ENCODE measurements around the gene TGFB1I1.

The TGFB1I1 gene

GRCh38 chr16:31470615-31471014 lies 1.3 kb upstream of the TGFB1I1 start:
- H3K27me3 ChIP-seq (ENCODE audit: low read length): no peaks in the 10 kb centered on the region
- no peaks in the 10 kb centered on the region for H4K20me1 ChIP-seq (ENCODE audit: low read depth, low read length)
- no peaks in the 10 kb centered on the region for H3K9me3 ChIP-seq (ENCODE audit: insufficient read depth, low read length)
- TF ChIP-seq, protein P1, sequence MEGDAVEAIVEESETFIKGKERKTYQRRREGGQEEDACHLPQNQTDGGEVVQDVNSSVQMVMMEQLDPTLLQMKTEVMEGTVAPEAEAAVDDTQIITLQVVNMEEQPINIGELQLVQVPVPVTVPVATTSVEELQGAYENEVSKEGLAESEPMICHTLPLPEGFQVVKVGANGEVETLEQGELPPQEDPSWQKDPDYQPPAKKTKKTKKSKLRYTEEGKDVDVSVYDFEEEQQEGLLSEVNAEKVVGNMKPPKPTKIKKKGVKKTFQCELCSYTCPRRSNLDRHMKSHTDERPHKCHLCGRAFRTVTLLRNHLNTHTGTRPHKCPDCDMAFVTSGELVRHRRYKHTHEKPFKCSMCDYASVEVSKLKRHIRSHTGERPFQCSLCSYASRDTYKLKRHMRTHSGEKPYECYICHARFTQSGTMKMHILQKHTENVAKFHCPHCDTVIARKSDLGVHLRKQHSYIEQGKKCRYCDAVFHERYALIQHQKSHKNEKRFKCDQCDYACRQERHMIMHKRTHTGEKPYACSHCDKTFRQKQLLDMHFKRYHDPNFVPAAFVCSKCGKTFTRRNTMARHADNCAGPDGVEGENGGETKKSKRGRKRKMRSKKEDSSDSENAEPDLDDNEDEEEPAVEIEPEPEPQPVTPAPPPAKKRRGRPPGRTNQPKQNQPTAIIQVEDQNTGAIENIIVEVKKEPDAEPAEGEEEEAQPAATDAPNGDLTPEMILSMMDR (IDR thresholded peaks at IDR 0.05; ENCODE audit: insufficient read depth, low read length, poor library complexity, severe bottlenecking): no peak
- no peak for TF ChIP-seq EZH2phosphoT487 (conservative IDR thresholded peaks at IDR 0.05; ENCODE audit: low read length)
- H3K79me2 ChIP-seq (ENCODE audit: insufficient read depth, low read length): no peaks in the 10 kb centered on the region
- H3K4me3 ChIP-seq (ENCODE audit: insufficient read depth, low read length, poor library complexity, severe bottlenecking): no peak overlapping the region
- H3K9me2 ChIP-seq (replicated peaks; ENCODE audit: insufficient read depth, low read length): no peaks in the 10 kb centered on the region
- H3K9ac ChIP-seq (ENCODE audit: low read length): no peak overlapping the region
- H3F3A ChIP-seq (ENCODE audit: insufficient read depth): no peaks in the 10 kb centered on the region
- H3K4me2 ChIP-seq (ENCODE audit: low read depth, low read length, poor library complexity, severe bottlenecking): no peak overlapping the region
- no peak overlapping the region for H2AFZ ChIP-seq (ENCODE audit: low read depth, low read length, severe bottlenecking)
- no peaks in the 10 kb centered on the region for H3K36me3 ChIP-seq (ENCODE audit: low read length)
- H3K27ac ChIP-seq (ENCODE audit: low read depth, low read length): no peak overlapping the region

- Histone ChIP-seq H3K4me3 (ENCODE audit: insufficient read depth, low read length, poor library complexity, severe bottlenecking) (no peak overlapping the region), H3K79me2 (ENCODE audit: insufficient read depth, low read length) (no peaks in the 10 kb centered on the region), H3K27me3 (ENCODE audit: low read length) (no peaks in the 10 kb centered on the region), H3K27ac (ENCODE audit: low read depth, low read length) (no peak overlapping the region), H3K9me3 (ENCODE audit: insufficient read depth, low read length) (no peaks in the 10 kb centered on the region), H4K20me1 (ENCODE audit: low read depth, low read length) (no peaks in the 10 kb centered on the region), H3K9ac (ENCODE audit: low read length) (no peak overlapping the region), H3K36me3 (ENCODE audit: low read length) (no peaks in the 10 kb centered on the region), H3K9me2 (replicated peaks; ENCODE audit: insufficient read depth, low read length) (no peaks in the 10 kb centered on the region), H2AFZ (ENCODE audit: low read depth, low read length, severe bottlenecking) (no peak overlapping the region), H3F3A (ENCODE audit: insufficient read depth) (no peaks in the 10 kb centered on the region), H3K4me2 (ENCODE audit: low read depth, low read length, poor library complexity, severe bottlenecking) (no peak overlapping the region)
- TF ChIP-seq, protein P1 (IDR thresholded peaks at IDR 0.05; ENCODE audit: insufficient read depth, low read length, poor library complexity, severe bottlenecking): no peak
- no peak for TF ChIP-seq EZH2phosphoT487 (conservative IDR thresholded peaks at IDR 0.05; ENCODE audit: low read length)
Observed at GRCh38 chr16:31471241-31471874, 594 bp upstream of the TGFB1I1 start.

DNA sequence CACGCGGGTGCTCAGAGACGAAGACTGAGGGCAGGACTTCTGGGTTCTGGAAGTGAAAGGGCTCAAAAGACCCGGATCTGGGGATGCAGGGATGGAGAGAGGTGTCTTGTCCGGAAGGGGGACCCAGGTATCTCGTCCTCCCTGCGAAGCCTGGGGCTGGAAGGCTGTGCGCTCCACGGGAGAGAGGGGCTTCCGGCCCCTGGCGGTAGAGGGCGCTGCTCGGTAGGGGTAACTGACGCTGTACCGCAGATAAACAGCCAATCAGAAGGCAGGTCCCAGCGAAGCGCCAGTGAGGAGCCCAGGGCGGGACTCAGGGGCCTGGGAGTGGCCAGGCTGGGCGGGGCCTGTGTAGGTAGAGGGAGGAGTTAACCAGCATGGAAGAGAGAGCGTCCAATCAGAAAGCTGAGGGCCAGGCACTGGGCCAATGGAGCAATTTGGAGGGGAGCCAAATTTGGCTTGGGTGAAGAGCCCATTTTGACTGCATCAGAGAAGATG lies 804 bp downstream of the TGFB1I1 start:
- Histone ChIP-seq H3F3A (ENCODE audit: insufficient read depth) (no peaks in the 10 kb centered on the region), H3K9me2 (replicated peaks; ENCODE audit: insufficient read depth, low read length) (no peaks in the 10 kb centered on the region), H3K27me3 (ENCODE audit: low read length) (no peaks in the 10 kb centered on the region), H2AFZ (ENCODE audit: low read depth, low read length, severe bottlenecking) (no peak overlapping the region), H4K20me1 (ENCODE audit: low read depth, low read length) (no peaks in the 10 kb centered on the region), H3K4me3 (ENCODE audit: insufficient read depth, low read length, poor library complexity, severe bottlenecking) (no peak overlapping the region), H3K9me3 (ENCODE audit: insufficient read depth, low read length) (no peaks in the 10 kb centered on the region), H3K27ac (ENCODE audit: low read depth, low read length) (no peak overlapping the region), H3K79me2 (ENCODE audit: insufficient read depth, low read length) (no peaks in the 10 kb centered on the region), H3K36me3 (ENCODE audit: low read length) (no peaks in the 10 kb centered on the region), H3K4me2 (ENCODE audit: low read depth, low read length, poor library complexity, severe bottlenecking) (no peak overlapping the region), H3K9ac (ENCODE audit: low read length) (no peak overlapping the region)
- TF ChIP-seq EZH2phosphoT487 (conservative IDR thresholded peaks at IDR 0.05; ENCODE audit: low read length): no peak
- TF ChIP-seq, protein P1 (IDR thresholded peaks at IDR 0.05; ENCODE audit: insufficient read depth, low read length, poor library complexity, severe bottlenecking): no peak

Measured in SU-DHL-6 (cell line).